HT1080 (cell line): ENCODE measurements around the gene LYL1. TPM values are rescaled to one million over a fixed set of nuclear protein-coding genes. Genes with fewer than 3 reads are reported as not detected.
A peak's percentile ranks its signal among the peaks of the same experiment; 100 is the strongest.

ENCODE experiments used
- DNase-seq: peaks from one replicate; pipeline ENCODE4 v3.0.0-alpha.2; 2015; ENCODE audit warnings: low read depth
- total RNA-seq: library from RNA; depleted of rRNA; stranded (reverse); fragments of >200 nt; shearing (Covaris generic); gene quantifications from 2 replicates; pipeline ENCODE4 v1.2.3, GENCODE V29; 2014

Gene LYL1
- total RNA-seq, 1 experiment from 2014 or later: not detected

- DNase-seq: no peak
Observed at GRCh38 chr19:13130886-13131490, 28.3 kb upstream of the LYL1 start.

- no peak for DNase-seq
Observed at GRCh38 chr19:13129384-13129783, 26.7 kb upstream of the LYL1 start.

- DNase-seq: no peak
Observed at GRCh38 chr19:13128583-13128982, 25.9 kb upstream of the LYL1 start.

GRCh38 chr19:13127811-13128575 lies 25.3 kb upstream of the LYL1 start:
- DNase-seq: no peak

GRCh38 chr19:13127051-13127450 lies 24.4 kb upstream of the LYL1 start:
- DNase-seq: no peak

GRCh38 chr19:13122980-13123957 lies 20.6 kb upstream of the LYL1 start:
- no peak for DNase-seq

GRCh38 chr19:13122275-13122878 lies 19.7 kb upstream of the LYL1 start:
- DNase-seq: no peak

GRCh38 chr19:13121551-13122274 lies 19.1 kb upstream of the LYL1 start:
- no peak for DNase-seq

- DNase-seq: peak; percentile 36
Observed at GRCh38 chr19:13120817-13121216, 18.2 kb upstream of the LYL1 start.

GRCh38 chr19:13120031-13120430 lies 17.4 kb upstream of the LYL1 start:
- no peak for DNase-seq

- no peak for DNase-seq
Observed at GRCh38 chr19:13119627-13120026, 17.0 kb upstream of the LYL1 start.

GRCh38 chr19:13118424-13119193 lies 16.0 kb upstream of the LYL1 start:
- DNase-seq: no peak

- DNase-seq: peak; percentile 84
Observed at GRCh38 chr19:13117772-13118423, 15.2 kb upstream of the LYL1 start, which contains the start of gene NACC1. TSS of gene NACC1 (plus strand) at chr19:13118264. CDS start at chr19:13135208, 16,944 bp downstream.

- no peak for DNase-seq
Observed at GRCh38 chr19:13117176-13117771, 14.6 kb upstream of the LYL1 start.

GRCh38 chr19:13116282-13117175 lies 13.9 kb upstream of the LYL1 start, which contains the start of gene TRMT1:
TSS of gene TRMT1 (minus strand) at chr19:13116740. CDS start at chr19:13116399, 341 bp downstream.
- DNase-seq: peak; percentile 94

- DNase-seq: no peak
Observed at GRCh38 chr19:13115936-13116281, 13.3 kb upstream of the LYL1 start.

- no peak for DNase-seq
Observed at GRCh38 chr19:13112555-13112954, 9.9 kb upstream of the LYL1 start.

GRCh38 chr19:13110099-13110610 lies 7.5 kb upstream of the LYL1 start:
- no peak for DNase-seq
